Activated naive CD8-positive, alpha-beta T cell treated with anti-CD3 and anti-CD28 coated beads, Interleukin-2, amount 50 U/mL, for 24 hours (primary cell): ENCODE results near the gene FAAP100.

ENCODE experiments used
- ATAC-seq: fragments of 150-1000 bp; cut with Tn5 transposase; one replicate; pipeline ENCODE4 v1.10.0; 2021
- DNase-seq: peaks from one replicate; pipeline ENCODE4 v3.0.0; 2021
- H3K27ac Mint-ChIP-seq: one replicate; pipeline ENCODE4 v1.8.0; 2021; ENCODE audit warnings: mild to moderate bottlenecking, mixed read lengths
- H3K27me3 Mint-ChIP-seq: one replicate; pipeline ENCODE4 v1.8.0; 2021; ENCODE audit warnings: mixed read lengths
- H3K36me3 Mint-ChIP-seq: one replicate; pipeline ENCODE4 v1.8.0; 2021; ENCODE audit warnings: low read depth, mixed read lengths
- H3K4me1 Mint-ChIP-seq: one replicate; pipeline ENCODE4 v1.8.0; 2021; ENCODE audit warnings: mixed read lengths
- H3K4me3 Mint-ChIP-seq: one replicate; pipeline ENCODE4 v1.8.0; 2021; ENCODE audit warnings: mild to moderate bottlenecking, moderate library complexity, mixed read lengths
- H3K9me3 Mint-ChIP-seq: one replicate; pipeline ENCODE4 v1.8.0; 2021; ENCODE audit warnings: mixed read lengths

The FAAP100 gene

DNA sequence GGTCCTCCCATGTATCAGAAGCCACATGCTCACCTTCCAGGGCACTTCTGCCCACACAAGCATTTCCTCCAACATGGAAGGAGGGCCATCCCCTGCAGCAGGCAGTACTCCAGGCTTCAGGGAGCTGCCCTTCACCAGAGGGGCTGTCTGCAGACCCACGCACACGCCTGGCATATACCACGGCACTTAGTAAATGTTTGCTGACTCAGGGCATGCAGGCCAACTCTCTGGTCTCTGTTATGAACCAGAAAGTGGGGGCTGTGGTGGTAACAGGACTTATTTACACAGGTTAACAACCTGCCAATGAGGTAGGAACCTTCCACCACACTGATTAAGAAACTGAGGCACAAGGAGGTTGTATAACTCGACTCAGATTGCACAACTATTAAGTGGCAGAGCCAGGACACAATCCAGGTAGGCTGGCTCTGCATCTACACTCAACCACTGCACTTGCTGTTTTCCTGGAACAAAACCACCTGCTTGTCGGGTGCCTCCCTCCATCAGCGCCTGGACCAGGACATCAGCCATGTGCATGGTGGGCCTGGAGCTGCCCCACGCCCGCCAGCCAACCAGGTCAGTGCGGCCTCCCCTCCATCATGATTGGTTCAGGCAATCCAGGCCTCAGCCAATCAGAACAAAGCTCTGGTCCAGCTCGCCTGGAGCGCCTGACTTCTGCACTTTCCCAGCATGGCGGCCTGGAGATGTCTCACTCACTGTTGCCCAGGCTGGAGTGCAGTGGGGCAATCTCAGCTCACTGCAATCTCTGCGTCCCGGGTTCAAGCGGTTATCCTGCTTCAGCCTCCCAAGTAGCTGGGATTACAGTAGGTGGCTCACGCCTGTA is 58.7 kb downstream of the FAAP100 start:
- H3K4me1 Mint-ChIP-seq, result peaks cover 6% of the 10 kb centered on the region
- H3K27ac Mint-ChIP-seq, result no peak overlapping the region
- no peak overlapping the region for H3K4me3 Mint-ChIP-seq
- ATAC-seq, result no peak
- no peaks in the 10 kb centered on the region for H3K36me3 Mint-ChIP-seq
- H3K9me3 Mint-ChIP-seq, result no peaks in the 10 kb centered on the region
- no peak for DNase-seq
- peaks cover 9% of the 10 kb centered on the region for H3K27me3 Mint-ChIP-seq

DNA sequence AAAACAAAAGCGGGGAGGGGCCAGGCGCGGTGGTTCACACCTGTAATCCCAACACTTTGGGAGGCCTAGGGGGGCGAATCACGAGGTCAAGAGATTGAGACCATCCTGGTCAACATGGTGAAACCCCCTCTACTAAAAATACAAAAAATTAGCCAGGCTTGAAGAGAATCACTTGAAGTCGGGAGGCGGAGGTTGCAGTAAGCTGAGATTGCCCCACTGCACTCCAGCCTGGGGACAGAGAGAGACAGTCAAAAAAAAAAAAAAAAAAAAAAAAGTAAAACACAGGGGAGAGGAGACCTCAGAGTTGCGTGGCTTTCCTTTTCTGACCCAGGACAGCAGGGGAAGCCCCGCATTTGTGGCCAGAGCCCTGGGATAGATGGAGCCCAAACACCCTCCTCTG is 59.4 kb downstream of the FAAP100 start:
- DNase-seq (no peak), ATAC-seq (no peak)
- Mint-ChIP-seq H3K27me3 (peaks cover 9% of the 10 kb centered on the region), H3K4me1 (peaks cover 6% of the 10 kb centered on the region), H3K4me3 (no peak overlapping the region), H3K27ac (no peak overlapping the region), H3K9me3 (no peaks in the 10 kb centered on the region), H3K36me3 (no peaks in the 10 kb centered on the region)

DNA sequence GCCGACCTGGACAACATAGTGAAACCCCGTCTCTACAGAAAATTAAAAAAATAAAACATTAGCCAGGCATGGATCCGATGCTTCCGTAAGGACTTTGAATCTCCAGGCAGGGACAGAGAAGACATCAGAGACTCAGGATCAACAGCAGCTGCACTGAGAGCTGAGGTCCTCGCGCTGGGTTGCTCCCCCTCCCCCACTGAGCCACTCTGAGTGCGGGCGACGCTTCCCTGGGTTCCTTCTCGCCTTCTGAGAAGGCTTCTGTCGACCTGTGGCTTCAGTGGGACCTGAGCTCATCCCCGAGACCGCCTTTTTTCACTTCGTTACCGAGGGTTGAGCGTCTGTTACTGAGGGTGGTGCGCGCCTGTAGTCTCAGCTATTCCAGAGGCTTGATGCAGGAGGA is 60.0 kb downstream of the FAAP100 start:
- Mint-ChIP-seq H3K36me3 (no peaks in the 10 kb centered on the region), H3K4me3 (no peak overlapping the region), H3K4me1 (peaks cover 9% of the 10 kb centered on the region), H3K27me3 (peaks cover 9% of the 10 kb centered on the region), H3K9me3 (no peaks in the 10 kb centered on the region), H3K27ac (no peak overlapping the region)
- ATAC-seq (no peak), DNase-seq (no peak)

DNA sequence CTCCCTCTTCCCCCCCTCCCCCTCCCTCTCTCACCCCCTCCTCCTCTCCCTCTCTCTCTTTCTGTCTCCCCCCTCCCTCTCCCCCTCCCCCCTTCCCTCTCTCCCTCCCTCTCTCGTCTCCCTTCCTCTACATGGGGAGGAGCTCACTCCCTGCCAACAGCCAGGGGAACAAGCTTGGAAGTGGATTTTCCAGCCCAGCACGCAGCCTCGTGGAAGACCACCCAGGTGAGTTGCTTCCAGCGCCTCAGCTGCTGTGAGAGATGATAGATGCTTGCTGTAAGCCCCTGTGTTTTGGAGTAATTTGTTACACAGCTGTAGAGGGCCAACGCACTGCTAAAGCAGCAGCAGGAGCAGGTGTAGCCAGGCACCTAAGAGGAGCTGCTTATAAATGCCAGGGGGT is 60.4 kb downstream of the FAAP100 start:
- no peak for DNase-seq
- Mint-ChIP-seq H3K36me3 (no peaks in the 10 kb centered on the region), H3K4me1 (peaks cover 10% of the 10 kb centered on the region), H3K27me3 (peaks cover 9% of the 10 kb centered on the region), H3K27ac (no peak overlapping the region), H3K4me3 (no peak overlapping the region), H3K9me3 (no peaks in the 10 kb centered on the region)
- ATAC-seq, result no peak

DNA sequence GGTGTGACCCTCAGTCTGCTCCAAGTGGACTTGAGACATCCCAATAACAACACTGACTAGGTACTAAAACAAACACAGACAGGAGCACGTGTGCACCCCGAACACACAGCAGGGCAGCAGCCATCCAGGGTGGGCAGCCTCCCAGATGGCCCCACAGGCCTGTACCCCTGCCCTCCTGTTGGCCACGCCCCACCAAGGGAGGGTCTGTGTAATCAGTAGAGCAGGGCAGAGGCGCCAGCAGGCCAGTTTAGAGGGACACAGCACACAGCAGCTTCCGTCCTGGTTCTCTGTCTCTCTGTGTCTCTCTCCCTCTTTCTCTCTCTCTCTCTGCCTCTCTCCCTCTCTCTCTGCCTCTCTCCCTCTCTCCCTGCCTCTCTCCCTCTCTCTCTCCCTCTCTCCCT is 61.0 kb downstream of the FAAP100 start:
- DNase-seq (no peak), ATAC-seq (no peak)
- Mint-ChIP-seq H3K27ac (no peak overlapping the region), H3K27me3 (peaks cover 12% of the 10 kb centered on the region), H3K4me1 (peaks cover 16% of the 10 kb centered on the region), H3K36me3 (no peaks in the 10 kb centered on the region), H3K9me3 (no peaks in the 10 kb centered on the region), H3K4me3 (no peak overlapping the region)

DNA sequence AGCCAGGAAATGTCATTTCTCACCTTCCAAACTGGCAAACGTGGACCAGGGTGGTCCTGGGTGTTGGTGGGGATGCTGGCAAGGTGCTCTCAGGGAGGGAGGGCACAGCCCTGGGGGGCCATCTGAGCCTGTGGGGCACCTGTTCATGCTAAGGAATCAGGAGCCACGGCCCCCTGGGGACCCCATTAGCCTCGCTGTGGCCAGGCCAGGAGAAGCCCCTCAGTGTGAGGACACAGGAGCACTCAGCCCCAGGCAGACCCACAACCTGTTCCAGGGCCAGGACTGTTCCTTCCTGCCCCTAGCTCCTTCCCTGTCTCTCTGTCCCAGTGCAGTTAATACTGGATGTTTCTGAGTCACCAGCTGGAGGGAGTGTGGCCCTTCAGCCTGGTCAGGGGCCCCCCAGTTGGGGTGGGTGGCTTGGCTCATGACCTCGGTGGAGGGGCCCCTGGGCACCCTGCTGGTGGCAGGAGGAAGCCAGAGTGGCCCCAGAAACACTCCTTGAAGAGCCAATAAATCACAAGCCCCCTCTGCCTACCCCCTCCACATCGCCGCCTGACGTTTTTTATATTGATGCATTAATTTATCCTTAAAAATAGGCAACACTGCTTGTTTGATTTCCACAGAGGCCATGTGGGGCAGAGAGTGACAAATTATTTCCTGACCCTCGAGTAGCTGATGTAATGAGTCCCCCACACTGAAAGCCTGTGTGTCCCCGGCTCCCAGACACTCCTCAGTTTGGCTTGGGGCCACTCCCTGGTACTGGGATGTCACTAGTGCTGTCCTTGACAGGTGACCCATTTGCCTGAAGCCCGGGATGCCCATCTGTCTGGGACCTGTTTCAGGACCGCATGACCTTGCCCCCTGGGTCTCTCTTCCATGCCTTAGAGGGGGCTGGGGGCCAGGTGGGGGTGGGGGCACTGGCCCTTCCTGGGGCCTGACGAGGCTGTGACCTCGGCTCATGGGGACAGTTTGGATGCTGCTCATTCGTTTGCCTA is 61.9 kb downstream of the FAAP100 start:
- Mint-ChIP-seq H3K4me3 (peak overlapping the region; percentile 60), H3K9me3 (no peaks in the 10 kb centered on the region), H3K36me3 (no peaks in the 10 kb centered on the region), H3K4me1 (peaks cover 21% of the 10 kb centered on the region), H3K27ac (no peak overlapping the region), H3K27me3 (peaks cover 16% of the 10 kb centered on the region)
- ATAC-seq (no peak), DNase-seq (no peak)
